HepG2 (cell line): ENCODE measurements around the gene LIPT2. TPM values are rescaled to one million over a fixed set of nuclear protein-coding genes. Genes with fewer than 3 reads are reported as not detected.

Experiments used
- ARID3A ChIP-seq: IDR thresholded peaks from 2 replicates; pipeline ENCODE4 v1.6.1; 2012; ENCODE audit warnings: low read depth, low read length, improper control_type of control experiment
- ARNT ChIP-seq: fragments of 450-650 bp; IDR thresholded peaks from 2 replicates; pipeline ENCODE4 v1.6.1; 2017
- ATF2 ChIP-seq: sonication (generic); formaldehyde crosslinking; IDR thresholded peaks from 2 replicates; pipeline ENCODE4 v1.4.0; 2020; ENCODE audit warnings: missing genetic modification reagents
- EEA1 ChIP-seq: sonication (generic); formaldehyde crosslinking; IDR thresholded peaks from 2 replicates; pipeline ENCODE4 v1.5.1; 2020; ENCODE audit warnings: mild to moderate bottlenecking, missing genetic modification reagents, borderline replicate concordance
- FOSL1 ChIP-seq: sonication (generic); formaldehyde crosslinking; IDR thresholded peaks from 2 replicates; pipeline ENCODE4 v1.9.0; 2021; ENCODE audit warnings: missing genetic modification reagents, borderline replicate concordance
- FOXK2 ChIP-seq: fragments of 450-650 bp; IDR thresholded peaks from 2 replicates; pipeline ENCODE4 v1.6.1; 2016
- IKZF5 ChIP-seq: IDR thresholded peaks from 2 replicates; pipeline ENCODE4 v1.6.1; 2018; ENCODE audit warnings: missing genetic modification reagents, mild to moderate bottlenecking, missing compliant biosample characterization
- PATZ1 ChIP-seq: sonication (generic); formaldehyde crosslinking; IDR thresholded peaks from 2 replicates; pipeline ENCODE4 v1.4.0; 2020; ENCODE audit warnings: missing genetic modification reagents
- POLR2G ChIP-seq: fragments of 200-400 bp; formaldehyde crosslinking; IDR thresholded peaks from 2 replicates; pipeline ENCODE4 v1.6.1; 2018; ENCODE audit warnings: mild to moderate bottlenecking, low read depth, low read length, moderate library complexity
- PRPF4 ChIP-seq: fragments of 200-400 bp; formaldehyde crosslinking; IDR thresholded peaks from 2 replicates; pipeline ENCODE4 v1.6.1; 2016; ENCODE audit warnings: low read length, low read depth; ENCODE audit not compliant: poor library complexity, severe bottlenecking
- SRSF9 ChIP-seq: fragments of 200-400 bp; formaldehyde crosslinking; IDR thresholded peaks from 2 replicates; pipeline ENCODE4 v1.6.1; 2018; ENCODE audit warnings: borderline replicate concordance, mild to moderate bottlenecking, low read depth, low read length; ENCODE audit not compliant: insufficient read depth, poor library complexity, severe bottlenecking
- ZBTB8A ChIP-seq: sonication (generic); formaldehyde crosslinking; IDR thresholded peaks from 2 replicates; pipeline ENCODE4 v1.4.0; 2020; ENCODE audit warnings: mild to moderate bottlenecking, low read depth, missing genetic modification reagents, borderline replicate concordance
- ZKSCAN8 ChIP-seq: IDR thresholded peaks from 2 replicates; pipeline ENCODE4 v1.6.1; 2016; ENCODE audit warnings: borderline replicate concordance, missing genetic modification reagents, missing compliant biosample characterization
- ZNF251 ChIP-seq: sonication (generic); formaldehyde crosslinking; IDR thresholded peaks from 2 replicates; pipeline ENCODE4 v1.9.0; 2021; ENCODE audit warnings: mild to moderate bottlenecking, missing genetic modification reagents
- ZNF253 ChIP-seq: sonication (generic); formaldehyde crosslinking; IDR thresholded peaks from 2 replicates; pipeline ENCODE4 v1.8.0; 2022; ENCODE audit warnings: mild to moderate bottlenecking, missing genetic modification reagents, borderline replicate concordance
- ZNF362 ChIP-seq: sonication (generic); formaldehyde crosslinking; IDR thresholded peaks from 2 replicates; pipeline ENCODE4 v1.4.0; 2020; ENCODE audit warnings: missing genetic modification reagents, mild to moderate bottlenecking, borderline replicate concordance
- ZNF569 ChIP-seq: sonication (generic); formaldehyde crosslinking; IDR thresholded peaks from 2 replicates; pipeline ENCODE4 v1.5.0; 2020; ENCODE audit warnings: mild to moderate bottlenecking, missing genetic modification reagents, moderate library complexity, borderline replicate concordance
- ZNF772 ChIP-seq: sonication (generic); formaldehyde crosslinking; IDR thresholded peaks from 2 replicates; pipeline ENCODE4 v1.5.0; 2020; ENCODE audit warnings: mild to moderate bottlenecking, missing genetic modification reagents
- ZNF790 ChIP-seq: sonication (generic); formaldehyde crosslinking; IDR thresholded peaks from 2 replicates; pipeline ENCODE4 v1.8.0; 2022; ENCODE audit warnings: missing genetic modification reagents, mild to moderate bottlenecking, borderline replicate concordance
- ZNF883 ChIP-seq: sonication (generic); formaldehyde crosslinking; IDR thresholded peaks from 2 replicates; pipeline ENCODE4 v1.5.1; 2020; ENCODE audit warnings: mild to moderate bottlenecking, missing genetic modification reagents; ENCODE audit errors: not compliant biosample characterization
- polyA plus RNA-seq, 8 experiments: library from polyadenylated mRNA; depleted of rRNA in 3 of 8; stranded (reverse) in 7 of 8; unstranded in 1 of 8; fragments of >200 nt; fragmentation: Illumina TruSeq in 4 of 8; extraction: Trizol in 4 of 8; gene quantifications; 2 replicates each; pipeline versions ENCODE4 v1.2.1 to v1.2.3, GENCODE V29; 2011 to 2016; ENCODE audit warnings: low read depth in 4 of 8, missing spikeins in 1 of 8, mixed read lengths in 1 of 8; ENCODE audit not compliant: insufficient read depth in 1 of 8
- total RNA-seq, 5 experiments: library from RNA; depleted of rRNA; stranded (reverse); fragments of >200 nt; fragmentation: Illumina TruSeq; extraction: Trizol; gene quantifications; 2 replicates each; pipeline ENCODE4 v1.2.3, GENCODE V29; 2016; ENCODE audit warnings: low read depth in 1 of 5
- TF ChIP-seq, protein P1 (sequence below): sonication (generic); formaldehyde crosslinking; IDR thresholded peaks from 2 replicates; pipeline ENCODE4 v1.4.0; 2020; ENCODE audit warnings: missing genetic modification reagents

The LIPT2 gene
- total and polyA plus RNA-seq, 2 of the 13 experiments (the other 11 are each of a cell fraction or from before 2014, with no cell fraction given), result 3.0 to 5.6 TPM

- TF ChIP-seq ARID3A (no peak), EEA1 (CRISPR knock-in tag) (no peak), ZNF253 (CRISPR knock-in tag) (no peak), PRPF4 (no peak), FOXK2 (no peak), ARNT (no peak), IKZF5 (CRISPR knock-in tag) (peak; percentile 57; the same call in 1 of the 2 replicates), ZNF569 (no peak), POLR2G (0 out of 2 replicates have a peak, but pooled peaks have one; percentile 44), SRSF9 (no peak), ZNF883 (no peak), ZBTB8A (CRISPR knock-in tag) (no peak), ATF2 (CRISPR knock-in tag) (peak; percentile 79; the same call in 1 of the 2 replicates), FOSL1 (CRISPR knock-in tag) (no peak), ZNF362 (no peak), ZNF772 (no peak), ZNF251 (CRISPR knock-in tag) (no peak), ZNF790 (CRISPR knock-in tag) (no peak), PATZ1 (CRISPR knock-in tag) (peak; percentile 96), ZKSCAN8 (0 out of 2 replicates have a peak, but pooled peaks have one; percentile 32)
- TF ChIP-seq, protein P1, sequence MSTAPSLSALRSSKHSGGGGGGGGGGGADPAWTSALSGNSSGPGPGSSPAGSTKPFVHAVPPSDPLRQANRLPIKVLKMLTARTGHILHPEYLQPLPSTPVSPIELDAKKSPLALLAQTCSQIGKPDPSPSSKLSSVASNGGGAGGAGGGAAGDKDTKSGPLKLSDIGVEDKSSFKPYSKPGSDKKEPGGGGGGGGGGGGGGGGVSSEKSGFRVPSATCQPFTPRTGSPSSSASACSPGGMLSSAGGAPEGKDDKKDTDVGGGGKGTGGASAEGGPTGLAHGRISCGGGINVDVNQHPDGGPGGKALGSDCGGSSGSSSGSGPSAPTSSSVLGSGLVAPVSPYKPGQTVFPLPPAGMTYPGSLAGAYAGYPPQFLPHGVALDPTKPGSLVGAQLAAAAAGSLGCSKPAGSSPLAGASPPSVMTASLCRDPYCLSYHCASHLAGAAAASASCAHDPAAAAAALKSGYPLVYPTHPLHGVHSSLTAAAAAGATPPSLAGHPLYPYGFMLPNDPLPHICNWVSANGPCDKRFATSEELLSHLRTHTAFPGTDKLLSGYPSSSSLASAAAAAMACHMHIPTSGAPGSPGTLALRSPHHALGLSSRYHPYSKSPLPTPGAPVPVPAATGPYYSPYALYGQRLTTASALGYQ (CRISPR knock-in tag), result no peak
Measured at GRCh38 chr11:74462009-74462408, 31.5 kb downstream of the LIPT2 start (continued).
